Ammon's horn (tissue), 1 donor: ENCODE results near the gene EEF1E1.
"Not testable (repeated sequence)": the region's sequence is repeated elsewhere in the genome, so short reads cannot be mapped to it uniquely, and the experiment has no call there.

Source experiments
- DNase-seq: peaks from one replicate; pipeline ENCODE4 v3.0.0-alpha.2; 2016; ENCODE audit warnings: low spot score

EEF1E1 gene

GRCh38 chr6:8063761-8064637 lies 38.3 kb downstream of the EEF1E1 start, which contains the start of gene BLOC1S5:
BLOC1S5 (minus strand) TSS chr6:8064389; CDS start chr6:8064376, 13 bp downstream.
- peak; percentile 96 for DNase-seq

- no peak for DNase-seq
Measured at GRCh38 chr6:8061736-8062135, 40.6 kb downstream of the EEF1E1 start.

GRCh38 chr6:8060346-8060745 lies 42.0 kb downstream of the EEF1E1 start:
- DNase-seq: no peak

GRCh38 chr6:8059129-8059528 lies 43.2 kb downstream of the EEF1E1 start:
- peak; percentile 18 for DNase-seq

DNA sequence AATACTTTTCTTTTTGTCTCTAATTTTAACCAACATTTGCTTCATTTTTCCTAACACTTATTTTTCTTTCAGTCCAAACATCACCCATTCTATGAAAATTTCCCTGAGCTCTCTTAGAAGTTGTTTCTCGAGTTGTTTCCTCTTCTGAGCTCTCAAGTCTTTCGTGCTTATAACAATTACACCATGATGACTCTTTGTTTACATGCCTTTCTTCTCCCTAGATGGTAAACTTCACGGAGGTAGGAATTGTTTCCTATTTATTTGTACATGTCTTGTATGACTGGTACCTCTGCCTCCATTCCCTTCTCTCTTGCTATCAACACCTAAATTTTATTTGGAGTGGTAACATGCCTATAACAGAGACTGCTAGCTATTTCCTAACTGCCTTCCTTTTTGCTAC lies 44.6 kb downstream of the EEF1E1 start:
- DNase-seq: no peak

DNA sequence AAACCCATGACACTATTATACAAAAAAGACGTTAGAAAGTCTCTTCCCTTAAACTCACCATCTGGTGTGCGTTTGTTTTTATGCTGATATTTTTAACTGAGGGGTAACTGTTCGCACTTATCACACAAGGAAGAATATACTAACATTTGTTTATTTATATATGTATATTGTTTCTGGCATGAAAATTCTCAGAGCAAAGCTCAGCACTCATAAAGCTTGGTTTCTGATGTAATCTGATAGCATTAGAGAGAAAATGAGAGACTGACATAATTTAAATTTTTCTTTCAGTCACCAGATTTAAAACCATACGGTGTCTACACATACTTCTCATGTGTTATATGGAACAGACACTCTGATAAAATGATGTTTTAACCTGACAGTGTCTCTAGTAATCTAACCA lies 45.1 kb downstream of the EEF1E1 start:
- DNase-seq: no peak

- DNase-seq: no peak
Measured at GRCh38 chr6:8054276-8054675, 48.1 kb downstream of the EEF1E1 start.

DNA sequence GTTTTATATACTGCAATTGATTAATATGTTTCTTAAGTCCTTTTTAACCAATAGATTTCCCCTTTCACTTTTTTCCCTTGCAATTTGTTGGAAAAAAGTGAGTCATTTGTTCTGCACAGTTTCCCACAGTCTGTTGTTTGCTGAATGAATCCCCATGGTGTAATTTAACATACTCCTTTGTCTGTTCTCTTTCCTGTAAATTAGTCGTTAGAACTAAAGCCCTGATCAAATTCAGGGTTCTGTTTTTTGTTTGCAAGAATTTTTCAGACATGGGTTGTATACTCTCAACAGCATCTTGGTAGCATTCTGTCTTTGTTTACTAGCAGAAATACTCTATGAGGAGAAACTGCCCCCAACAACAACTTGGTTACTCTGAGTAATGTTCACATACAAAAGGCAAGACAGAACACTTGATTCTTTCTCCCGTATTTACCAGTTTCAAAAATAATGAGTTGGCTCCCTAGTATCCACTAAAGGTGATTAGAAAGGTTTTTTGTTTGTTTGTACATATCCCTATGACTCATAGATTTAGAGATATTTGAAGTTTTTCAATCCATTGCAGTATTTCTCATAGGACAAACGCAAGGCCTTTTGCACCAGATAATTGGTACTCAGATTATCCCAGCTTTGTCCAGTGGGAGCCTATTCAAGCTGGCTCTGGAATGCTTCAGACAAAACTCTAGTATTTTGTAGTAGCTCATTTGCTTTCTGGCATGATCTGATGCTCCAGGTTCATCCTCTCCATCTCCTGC lies 54.6 kb downstream of the EEF1E1 start:
- no peak for DNase-seq

- not testable (repeated sequence) for DNase-seq
Measured at GRCh38 chr6:8045769-8046168, 56.6 kb downstream of the EEF1E1 start.

GRCh38 chr6:8043221-8043620 lies 59.1 kb downstream of the EEF1E1 start:
- DNase-seq: no peak

DNA sequence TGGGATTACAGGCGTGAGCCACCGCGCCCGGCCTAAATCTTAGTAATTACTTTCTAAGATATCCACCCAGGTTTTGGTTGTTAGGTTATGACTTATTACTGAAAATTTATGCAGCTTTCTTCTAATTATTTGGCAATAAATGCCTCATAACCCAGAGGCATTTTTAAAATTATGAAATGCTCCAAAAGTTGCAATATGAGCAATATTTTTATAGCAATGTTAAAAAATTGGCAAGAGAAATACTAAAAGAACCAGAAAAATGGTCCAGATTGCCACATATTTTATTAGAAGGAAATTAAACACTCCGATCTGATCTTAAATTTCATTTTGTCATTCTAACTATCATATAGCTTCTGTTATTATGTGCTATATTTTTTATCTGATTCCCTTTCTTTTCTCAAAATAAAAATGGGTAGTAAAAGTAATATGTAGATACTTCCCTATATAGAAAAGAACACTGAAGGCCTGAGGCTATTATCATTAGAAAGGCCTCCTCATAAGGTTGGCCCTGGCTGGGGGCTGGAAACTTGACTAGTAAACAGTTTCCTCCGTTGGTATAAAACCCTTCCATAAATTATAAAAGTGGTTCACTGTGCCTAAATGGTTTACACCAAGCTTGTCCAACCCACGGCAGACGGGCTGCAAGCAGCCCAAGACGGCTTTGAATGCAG lies 60.3 kb downstream of the EEF1E1 start:
- DNase-seq: no peak

- not testable (repeated sequence) for DNase-seq
Measured at GRCh38 chr6:8034107-8034506, 68.2 kb downstream of the EEF1E1 start.

DNA sequence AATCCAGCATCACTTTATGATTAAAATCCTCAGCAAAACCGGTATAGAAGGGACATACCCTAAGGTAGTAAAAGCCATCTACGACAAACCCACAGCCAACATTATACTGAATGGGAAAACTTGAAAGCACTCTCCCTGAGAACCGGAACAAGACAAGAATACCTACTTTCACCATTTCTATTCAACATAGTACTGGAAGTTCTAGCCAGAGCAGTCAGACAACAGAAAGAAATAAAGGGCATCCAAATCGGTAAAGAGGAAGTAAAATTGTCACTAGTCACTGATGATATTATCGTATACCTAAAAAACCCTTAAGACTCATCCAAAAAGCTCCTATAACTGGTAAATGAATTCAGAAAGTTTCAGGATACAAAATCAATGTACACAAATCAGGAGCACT lies 71.4 kb downstream of the EEF1E1 start:
- DNase-seq: no peak
